HPDE6-E6E7 (cell line): ENCODE results near the gene LSM4.
"Not testable (repeated sequence)": the region's sequence is repeated elsewhere in the genome, so short reads cannot be mapped to it uniquely, and the experiment has no call there.

Experiments
- DNase-seq: peaks from one replicate; pipeline ENCODE4 v3.0.0; 2011; ENCODE audit warnings: missing footprints; ENCODE audit errors: extremely low spot score

LSM4 gene

DNA sequence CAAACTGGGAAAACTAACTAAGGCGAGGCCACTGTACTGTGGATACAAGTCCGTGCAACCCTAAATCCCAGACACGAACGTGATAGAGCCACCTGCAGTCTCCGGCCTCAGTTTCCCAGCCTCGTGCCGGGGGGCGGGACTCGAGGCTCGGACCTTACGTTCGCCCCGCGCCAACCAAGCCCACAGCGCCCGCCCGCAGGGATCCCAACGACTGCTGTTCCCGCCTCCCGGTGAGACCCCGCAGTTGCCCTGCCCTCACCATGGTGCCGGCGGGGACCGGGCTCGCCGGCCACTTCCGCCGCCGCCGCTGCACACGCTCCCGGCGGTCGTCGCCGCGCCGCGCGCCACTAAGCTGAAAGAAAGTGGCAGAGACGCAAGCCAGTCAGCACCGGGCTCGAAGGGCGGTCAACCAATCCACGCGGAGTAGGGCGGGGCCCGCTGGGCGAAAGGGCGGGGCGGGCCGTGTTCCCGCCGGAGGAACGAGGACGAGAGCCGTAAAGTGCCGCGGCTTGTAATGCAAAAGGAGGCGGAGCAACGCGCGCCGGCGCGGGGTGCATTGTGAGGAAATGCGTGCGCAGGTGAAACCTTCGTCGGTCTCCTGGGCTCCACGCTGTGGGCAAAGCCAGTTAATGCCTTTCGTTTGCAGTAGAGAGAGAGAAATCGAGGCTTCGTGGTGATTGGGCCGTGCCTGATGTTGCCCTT lies at the start of gene LSM4:
Gene LSM4 (minus strand): TSS at position 318 of the 702 bp plus-strand sequence. CDS start 56 bp downstream, at position 262.
- DNase-seq: peak; percentile 97

DNA sequence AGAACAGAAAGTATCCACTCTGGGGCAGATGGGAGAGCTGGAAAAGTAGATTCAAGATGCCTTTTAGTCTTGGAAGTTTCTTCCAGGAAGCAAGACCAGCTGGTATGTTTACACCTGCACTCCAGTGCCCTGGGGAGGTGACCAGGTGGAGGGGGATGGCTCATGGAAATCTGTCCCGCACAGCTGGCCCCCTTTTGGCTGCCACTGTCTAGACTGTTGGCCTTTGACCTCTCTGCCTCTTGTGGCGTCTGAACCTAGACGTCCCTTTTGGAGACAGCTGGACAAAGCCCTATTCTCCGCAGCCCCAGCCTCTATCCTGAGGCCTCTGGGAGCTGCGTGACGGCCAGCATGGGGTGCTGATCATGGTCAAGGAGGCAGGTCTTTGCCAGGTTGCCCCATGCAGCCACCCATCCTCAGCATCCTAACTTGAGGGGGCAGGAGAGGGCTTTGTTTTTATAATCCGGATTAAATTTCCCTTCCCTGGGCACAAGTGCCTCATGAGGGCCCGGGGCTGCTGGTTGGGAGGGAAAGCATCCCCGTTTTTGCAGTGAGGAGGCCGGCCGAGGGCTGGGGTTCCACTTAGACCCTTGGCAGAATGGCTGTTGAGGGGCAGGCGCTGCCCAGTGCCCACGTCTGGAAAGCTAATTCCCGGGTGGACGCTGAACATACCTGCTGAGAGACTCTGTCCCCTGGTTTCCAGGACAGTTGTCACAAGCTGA lies 45.8 kb upstream of the LSM4 start:
- DNase-seq: no peak

DNA sequence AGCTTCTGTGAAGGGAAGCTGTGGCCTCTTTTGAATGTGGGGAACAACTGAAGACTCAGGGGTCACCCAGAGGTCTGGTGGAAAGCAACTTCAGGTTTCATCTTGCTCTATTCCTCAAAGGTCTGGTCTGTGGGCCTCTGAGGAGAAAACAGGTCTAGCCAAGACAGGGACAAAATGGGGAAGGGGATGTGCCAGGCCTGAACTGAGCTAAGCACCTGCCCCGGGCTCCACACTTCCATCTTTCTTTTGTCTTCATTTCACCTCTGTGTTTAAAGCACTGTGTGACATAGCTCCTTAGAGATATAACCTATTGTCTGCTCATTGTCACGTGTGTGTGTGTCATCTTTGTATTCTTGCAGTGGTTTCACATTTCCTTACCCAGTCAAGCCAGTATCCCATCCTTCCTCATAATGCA lies 43.2 kb upstream of the LSM4 start:
- DNase-seq: peak; percentile 74

DNA sequence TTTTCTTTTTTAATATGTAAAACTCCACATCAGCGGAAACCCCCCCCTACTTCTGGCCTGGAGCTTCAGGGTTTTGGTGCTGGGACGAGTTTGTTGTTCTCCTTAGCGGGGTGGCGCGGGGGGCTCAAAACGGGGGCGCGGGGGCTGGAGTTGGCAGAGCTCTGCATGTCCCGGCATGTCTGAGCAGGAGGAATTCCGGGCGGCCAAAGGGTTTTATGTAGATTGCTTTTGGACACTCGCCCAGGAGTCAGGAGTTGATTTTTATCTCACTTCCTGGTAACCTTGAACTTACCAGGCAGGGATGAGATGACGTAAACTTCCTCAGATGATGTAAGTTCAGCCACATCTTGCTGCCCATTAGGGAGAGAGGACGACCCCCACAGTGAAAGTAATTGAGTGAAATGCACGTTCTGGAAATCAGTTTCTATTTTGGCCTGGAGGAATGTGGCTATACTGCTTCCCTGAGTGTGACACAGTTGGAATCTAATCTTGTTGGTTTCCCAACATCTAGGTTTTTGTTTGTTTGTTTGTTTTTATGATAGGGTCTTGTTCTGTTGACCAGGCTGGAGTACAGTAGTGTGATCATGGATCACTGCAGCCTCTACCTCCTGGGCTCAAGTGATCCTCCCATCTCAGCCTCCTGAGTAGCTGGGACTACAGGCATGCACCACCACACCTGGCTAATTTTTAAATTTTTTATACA lies 42.1 kb upstream of the LSM4 start:
- peak; percentile 88 for DNase-seq

DNA sequence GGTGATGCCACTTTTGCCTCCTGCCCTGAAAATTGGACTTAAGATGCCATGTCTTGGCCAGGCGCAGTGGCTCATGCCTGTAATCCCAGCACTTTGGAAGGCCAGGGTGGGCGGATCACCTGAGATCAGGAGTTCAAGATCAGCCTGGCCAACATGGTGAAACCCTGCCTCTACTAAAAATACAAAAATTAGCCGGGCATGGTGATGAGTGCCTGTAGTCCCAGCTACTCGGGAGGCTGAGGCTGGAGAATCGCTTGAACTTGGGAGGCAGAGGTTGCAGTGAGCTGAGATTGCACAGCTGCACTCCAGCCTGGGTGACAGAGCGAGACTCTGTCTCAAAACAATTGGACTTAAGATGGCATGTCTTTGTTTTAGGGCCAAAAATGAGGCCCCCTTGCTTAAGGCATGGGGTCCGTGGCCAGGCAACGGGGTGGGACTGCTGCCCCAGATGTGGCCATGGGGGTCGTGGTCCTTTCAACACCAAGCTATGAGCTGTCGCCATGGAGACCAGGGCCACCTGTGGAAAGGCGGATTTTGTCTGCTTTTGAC lies 41.5 kb upstream of the LSM4 start:
- not testable (repeated sequence) for DNase-seq

- DNase-seq: no peak
Measured at GRCh38 chr19:18363787-18364186, 40.9 kb upstream of the LSM4 start.

DNA sequence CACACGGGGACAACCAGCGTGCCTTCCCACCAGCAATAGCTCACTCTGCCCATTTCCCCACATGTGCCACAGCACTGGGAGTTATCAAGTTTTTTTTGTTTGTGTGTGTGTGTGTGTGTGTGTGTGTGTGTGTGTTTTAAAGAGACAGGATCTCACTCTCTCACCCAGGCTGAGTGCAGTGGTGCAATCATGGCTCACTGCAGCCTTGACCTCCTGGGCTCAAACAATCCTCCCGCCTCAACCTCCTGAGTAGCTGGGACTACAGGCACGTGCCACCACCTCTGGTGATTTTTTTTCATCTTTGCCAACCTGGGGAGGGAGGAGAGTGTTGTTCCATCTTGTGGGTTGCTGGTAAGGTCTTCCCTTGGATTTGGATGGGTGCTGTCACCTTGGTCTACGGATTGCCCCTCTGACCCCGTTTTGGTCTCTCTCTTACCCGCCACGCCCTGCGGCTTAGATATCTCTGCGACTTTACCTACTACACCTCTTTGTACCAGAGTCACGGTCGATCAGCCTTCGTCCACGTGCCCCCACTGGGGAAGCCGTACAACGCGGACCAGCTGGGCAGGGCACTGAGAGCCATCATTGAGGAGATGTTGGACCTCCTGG lies 40.2 kb upstream of the LSM4 start:
- no peak for DNase-seq

GRCh38 chr19:18361646-18362045 lies 38.8 kb upstream of the LSM4 start:
- no peak for DNase-seq

GRCh38 chr19:18357041-18357440 lies 34.2 kb upstream of the LSM4 start:
- DNase-seq: no peak

GRCh38 chr19:18354743-18355142 lies 31.9 kb upstream of the LSM4 start:
- not testable (repeated sequence) for DNase-seq

GRCh38 chr19:18353378-18354005 lies 30.6 kb upstream of the LSM4 start:
- DNase-seq: no peak

DNA sequence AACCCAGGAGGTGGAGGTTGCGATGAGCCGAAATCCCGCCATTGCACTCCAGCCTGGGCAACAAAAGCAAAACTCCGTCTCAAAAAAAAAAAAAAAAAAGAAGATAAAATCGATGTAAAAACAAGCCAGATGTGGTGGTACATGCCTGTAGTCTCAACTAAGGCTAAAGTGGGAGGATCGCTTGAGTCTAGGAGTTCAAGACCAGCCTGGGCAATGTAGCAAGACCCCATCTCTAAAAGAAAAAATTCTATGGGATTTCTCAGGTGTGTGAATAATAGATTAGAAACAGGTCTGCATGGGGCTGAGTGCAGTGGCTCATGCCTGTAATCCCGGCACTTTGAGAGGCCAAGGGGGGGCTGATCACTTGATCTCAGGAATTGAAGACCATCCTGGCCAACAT lies 28.7 kb upstream of the LSM4 start:
- no peak for DNase-seq

- no peak for DNase-seq
Measured at GRCh38 chr19:18350490-18350889, 27.6 kb upstream of the LSM4 start.

- DNase-seq: no peak
Measured at GRCh38 chr19:18349524-18350128, 26.8 kb upstream of the LSM4 start.

DNA sequence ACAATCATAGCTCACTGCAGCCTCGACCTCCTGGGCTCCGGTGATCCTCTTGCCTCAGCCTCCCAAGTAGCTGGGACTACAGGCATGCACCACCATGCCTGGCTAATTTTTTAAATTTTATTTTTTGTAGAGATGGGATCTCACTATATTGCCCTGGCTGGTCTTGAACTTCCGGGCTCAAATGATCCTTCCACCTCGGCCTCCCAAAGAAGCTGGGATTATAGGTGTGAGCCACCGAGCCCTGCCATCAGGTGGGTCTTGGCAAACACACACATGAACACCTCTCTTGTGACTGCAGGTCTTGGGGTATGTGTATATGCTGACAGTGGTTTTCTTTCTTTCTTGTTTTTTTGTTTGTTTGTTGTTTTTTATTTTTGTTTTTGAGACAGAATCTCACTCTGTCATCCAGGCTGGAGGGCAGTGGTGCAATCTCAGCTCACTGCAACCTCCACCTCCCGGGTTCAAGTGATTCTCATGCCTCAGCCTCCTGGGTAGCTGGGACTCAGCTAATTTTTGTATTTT lies 26.0 kb upstream of the LSM4 start:
- not testable (repeated sequence) for DNase-seq

- no peak for DNase-seq
Measured at GRCh38 chr19:18348171-18348570, 25.3 kb upstream of the LSM4 start.

DNA sequence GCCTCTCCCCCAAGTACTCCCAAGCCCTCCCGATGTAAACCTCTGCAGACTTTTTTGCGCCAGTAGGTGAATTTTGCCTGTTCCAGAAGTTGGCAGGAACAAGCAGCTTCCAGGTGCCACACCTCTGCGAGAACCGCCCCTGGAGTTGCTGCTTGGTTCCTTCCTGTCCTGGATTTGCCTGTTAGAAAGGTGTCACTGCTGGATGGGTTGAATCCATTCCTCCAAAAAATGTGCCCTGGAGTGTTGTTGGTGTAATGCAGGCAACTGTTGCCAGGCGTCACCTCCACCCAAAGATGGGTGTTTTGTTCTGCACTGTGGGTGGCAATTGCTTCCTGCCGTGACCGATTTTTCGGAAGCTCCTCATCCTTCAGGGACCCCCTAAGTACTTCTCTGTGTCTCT lies 23.2 kb upstream of the LSM4 start:
- DNase-seq: no peak

DNA sequence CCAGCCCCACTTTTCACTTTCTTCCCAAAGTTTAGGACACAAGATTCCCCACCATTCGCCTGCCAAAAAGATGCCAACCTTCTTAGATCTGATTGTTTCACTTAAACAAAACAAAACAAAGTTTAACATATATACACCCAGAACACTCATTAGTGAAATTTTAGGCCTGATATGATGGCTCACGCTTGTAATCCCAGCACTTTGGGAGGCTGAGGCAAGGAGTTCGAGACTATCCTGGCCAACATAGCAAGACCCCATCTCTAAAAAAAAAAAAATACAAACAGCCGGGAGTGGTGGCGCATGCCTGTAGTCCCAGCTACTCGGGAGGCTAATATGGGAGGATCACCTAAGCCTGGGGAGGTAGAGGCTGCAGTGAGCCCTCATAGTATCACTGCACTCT lies 22.4 kb upstream of the LSM4 start:
- no peak for DNase-seq

DNA sequence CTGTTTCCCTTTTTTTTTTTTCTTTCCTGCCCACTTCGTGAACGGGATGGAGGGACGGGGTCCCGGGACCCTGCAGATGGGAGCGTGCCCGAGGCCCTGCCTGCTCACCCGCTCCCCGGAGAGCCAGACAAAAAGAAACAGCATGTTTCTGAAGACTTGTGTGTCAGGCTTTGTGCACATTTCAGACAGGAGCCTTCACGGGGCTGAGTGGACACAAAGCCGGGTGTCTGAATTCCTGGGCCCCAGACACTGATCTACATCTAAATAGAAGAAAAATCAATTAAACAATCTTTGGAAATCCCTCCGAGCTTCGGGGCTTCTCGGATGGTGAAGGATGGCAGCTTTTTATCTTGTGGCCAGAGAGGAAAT lies 21.7 kb upstream of the LSM4 start:
- no peak for DNase-seq

GRCh38 chr19:18342090-18342632 lies 19.3 kb upstream of the LSM4 start:
- no peak for DNase-seq
